Hematopoietic multipotent progenitor cell treated with erythropoietin and hydrocortisone succinate and interleukin-3 and kit ligand, for 4 days (in vitro differentiated cells): ENCODE results near the gene DYSF.

Experiments used
- DNase-seq: peaks from one replicate; pipeline ENCODE4 v3.0.0-alpha.2; 2015

Gene DYSF

GRCh38 chr2:71578767-71579342 lies 125.5 kb downstream of the DYSF start:
- DNase-seq: no peak

- DNase-seq: no peak
Measured at GRCh38 chr2:71581026-71581425, 127.7 kb downstream of the DYSF start.

- DNase-seq: no peak
Measured at GRCh38 chr2:71583876-71584275, 130.5 kb downstream of the DYSF start.

- DNase-seq: no peak
Measured at GRCh38 chr2:71586471-71586870, 133.1 kb downstream of the DYSF start.

- DNase-seq: no peak
Measured at GRCh38 chr2:71587509-71588073, 134.2 kb downstream of the DYSF start.

GRCh38 chr2:71588497-71589170 lies 135.3 kb downstream of the DYSF start:
- no peak for DNase-seq

- no peak for DNase-seq
Measured at GRCh38 chr2:71589763-71590162, 136.4 kb downstream of the DYSF start.

GRCh38 chr2:71591044-71591443 lies 137.7 kb downstream of the DYSF start:
- DNase-seq: no peak

GRCh38 chr2:71592181-71592711 lies 138.9 kb downstream of the DYSF start:
- no peak for DNase-seq

GRCh38 chr2:71595569-71595968 lies 142.2 kb downstream of the DYSF start:
- no peak for DNase-seq

- no peak for DNase-seq
Measured at GRCh38 chr2:71596011-71596410, 142.7 kb downstream of the DYSF start.

GRCh38 chr2:71597756-71598155 lies 144.4 kb downstream of the DYSF start:
- DNase-seq: no peak

GRCh38 chr2:71598526-71598925 lies 145.2 kb downstream of the DYSF start:
- no peak for DNase-seq

GRCh38 chr2:71599038-71599437 lies 145.7 kb downstream of the DYSF start:
- no peak for DNase-seq

GRCh38 chr2:71599646-71600236 lies 146.4 kb downstream of the DYSF start:
- DNase-seq: no peak

- DNase-seq: no peak
Measured at GRCh38 chr2:71600555-71600954, 147.2 kb downstream of the DYSF start.

GRCh38 chr2:71601136-71602114 lies 148.1 kb downstream of the DYSF start:
- no peak for DNase-seq

- no peak for DNase-seq
Measured at GRCh38 chr2:71602115-71602495, 148.7 kb downstream of the DYSF start.

- DNase-seq: no peak
Measured at GRCh38 chr2:71602581-71602980, 149.2 kb downstream of the DYSF start.

GRCh38 chr2:71603311-71603811 lies 150.0 kb downstream of the DYSF start:
- DNase-seq: peak; percentile 23

GRCh38 chr2:71603851-71604725 lies 150.7 kb downstream of the DYSF start:
- no peak for DNase-seq

- DNase-seq: peak; percentile 19
Measured at GRCh38 chr2:71604726-71605120, 151.4 kb downstream of the DYSF start.
